HepG2 (cell line): ENCODE measurements around the gene CD46. TPM values are rescaled to one million over a fixed set of nuclear protein-coding genes. Genes with fewer than 3 reads are reported as not detected.

Source experiments
- ATAC-seq: fragments of 200-7000 bp; cut with Tn5 transposase; 3 replicates; pipeline ENCODE4 v1.9.1; 2020; ENCODE audit warnings: mild to moderate bottlenecking, moderate library complexity
- BruUV-seq: library from RNA; stranded (reverse); fragments of 400-500 nt; replicated peaks from 2 replicates; lab custom pipeline; 2021; lab: Mats Ljungman, UMichigan
- CTCF ChIA-PET: fragments of 300-600 bp; formaldehyde crosslinking; extraction: SDS; loops from one replicate; lab custom pipeline; 2021; ENCODE audit warnings: low total read pairs, inconsistent platforms, low intra/inter-chr PET ratio; lab: Yijun Ruan, JAX
- POLR2A ChIA-PET: fragments of 350-600 bp; sonication (Branson Sonifier 250); formaldehyde crosslinking; loops from one replicate; lab custom pipeline; 2020; ENCODE audit warnings: antibody characterized with exemption, inconsistent platforms; lab: Yijun Ruan, JAX
- DNase-seq: peaks from one replicate; pipeline ENCODE4 v3.0.0-alpha.2; 2015; ENCODE audit warnings: low spot score
- FAIRE-seq: peaks from 3 replicates; lab custom pipeline; 2011; peaks lifted over from hg19 to GRCh38; lab: Jason Lieb, UNC
- H2AFZ ChIP-seq: one replicate; pipeline ENCODE4 v1.6.1; 2011; ENCODE audit warnings: low read length, inconsistent platforms
- H3K27ac ChIP-seq: fragments of 300-600 bp; 3 replicates; pipeline ENCODE4 v1.8.0; 2011; ENCODE audit warnings: mixed run types, mild to moderate bottlenecking, mixed read lengths, low read length, inconsistent platforms; ENCODE audit not compliant: insufficient read depth; ENCODE audit errors: extremely low read length
- H3K27me3 ChIP-seq, 2 experiments: fragments of 200-600 bp in 1 of 2; 2 replicates in 1 of 2; 3 replicates in 1 of 2; pipeline versions ENCODE4 v1.6.0 to v1.8.0; 2011; ENCODE audit warnings: low read length in 2 of 2, mild to moderate bottlenecking in 2 of 2, moderate library complexity in 2 of 2, inconsistent platforms in 1 of 2; ENCODE audit not compliant: insufficient read depth in 2 of 2, control insufficient read depth in 1 of 2
- H3K36me3 ChIP-seq, 2 experiments: fragments of 200-600 bp in 1 of 2; replicated peaks in 1 of 2; 2 replicates in 1 of 2; 3 replicates in 1 of 2; pipeline versions ENCODE4 v1.5.1 to v1.8.0; 2011; ENCODE audit warnings: low read length in 2 of 2, inconsistent platforms in 1 of 2; ENCODE audit not compliant: insufficient read depth in 2 of 2, control insufficient read depth in 1 of 2
- H3K4me1 ChIP-seq: 2 replicates; pipeline ENCODE4 v1.5.1; 2012; ENCODE audit warnings: low read length, inconsistent platforms; ENCODE audit not compliant: insufficient read depth
- H3K4me2 ChIP-seq: 2 replicates; pipeline ENCODE4 v1.6.0; 2011; ENCODE audit warnings: low read depth, low read length, inconsistent platforms
- H3K4me3 ChIP-seq, 3 experiments: fragments of 200-600 bp in 1 of 3; sonication (generic), shearing (Covaris generic) in 1 of 3; replicated peaks in 1 of 3; 2 replicates each; pipeline ENCODE4 v1.5.1; 2011 to 2016; ENCODE audit warnings: low read length in 3 of 3, inconsistent platforms in 2 of 3, low read depth in 2 of 3, mild to moderate bottlenecking in 2 of 3, control low read depth in 1 of 3, mixed read lengths in 1 of 3; ENCODE audit not compliant: insufficient read depth in 1 of 3
- H3K79me2 ChIP-seq: one replicate; pipeline ENCODE4 v1.6.1; 2011; ENCODE audit warnings: low read length, inconsistent platforms; ENCODE audit not compliant: insufficient read depth
- H3K9ac ChIP-seq: 2 replicates; pipeline ENCODE4 v1.6.0; 2011; ENCODE audit warnings: mild to moderate bottlenecking, low read depth, low read length, inconsistent platforms; ENCODE audit not compliant: insufficient read depth
- H3K9me3 ChIP-seq: 2 replicates; pipeline ENCODE4 v1.5.1; 2012; ENCODE audit warnings: mild to moderate bottlenecking, low read length
- H4K20me1 ChIP-seq: 2 replicates; pipeline ENCODE4 v1.6.0; 2011; ENCODE audit warnings: inconsistent platforms, mild to moderate bottlenecking, low read length, moderate library complexity; ENCODE audit not compliant: insufficient read depth
- FLYWCH1 ChIP-seq: sonication (generic); formaldehyde crosslinking; IDR thresholded peaks from 2 replicates; pipeline ENCODE4 v1.8.1; 2023; ENCODE audit warnings: mild to moderate bottlenecking, missing genetic modification reagents
- FOXC1 ChIP-seq: sonication (generic); formaldehyde crosslinking; IDR thresholded peaks from 2 replicates; pipeline ENCODE4 v1.8.0; 2022; ENCODE audit warnings: mild to moderate bottlenecking, missing genetic modification reagents, borderline replicate concordance
- HNF4A ChIP-seq: sonication (generic); formaldehyde crosslinking; IDR thresholded peaks from 2 replicates; pipeline ENCODE4 v1.4.0; 2020; ENCODE audit warnings: missing genetic modification reagents
- JUND ChIP-seq: sonication (generic); formaldehyde crosslinking; IDR thresholded peaks from 2 replicates; pipeline ENCODE4 v1.8.0; 2022; ENCODE audit warnings: mild to moderate bottlenecking, missing genetic modification reagents
- MAZ ChIP-seq, 2 experiments: sonication (generic) in 1 of 2; formaldehyde crosslinking in 1 of 2; IDR thresholded peaks; 2 replicates each; pipeline versions ENCODE4 v1.5.0 to v1.6.1; 2012 to 2020; ENCODE audit warnings: low read depth in 2 of 2, mild to moderate bottlenecking in 2 of 2, borderline replicate concordance in 1 of 2, improper control_type of control experiment in 1 of 2, low read length in 1 of 2, missing genetic modification reagents in 1 of 2, moderate library complexity in 1 of 2
- POLR2AphosphoS5 ChIP-seq: IDR thresholded peaks from 2 replicates; pipeline ENCODE4 v1.6.1; 2012; ENCODE audit warnings: low read depth, low read length
- POLR2G ChIP-seq: fragments of 200-400 bp; formaldehyde crosslinking; IDR thresholded peaks from 2 replicates; pipeline ENCODE4 v1.6.1; 2018; ENCODE audit warnings: mild to moderate bottlenecking, low read depth, low read length, moderate library complexity
- TFDP2 ChIP-seq: sonication (generic); formaldehyde crosslinking; IDR thresholded peaks from 2 replicates; pipeline ENCODE4 v1.4.0; 2020; ENCODE audit warnings: missing genetic modification reagents
- ZBTB3 ChIP-seq: sonication (generic); formaldehyde crosslinking; IDR thresholded peaks from 2 replicates; pipeline ENCODE4 v1.4.0; 2020; ENCODE audit warnings: low read depth, mild to moderate bottlenecking, moderate library complexity, missing genetic modification reagents, borderline replicate concordance
- ZNF138 ChIP-seq: sonication (generic); formaldehyde crosslinking; IDR thresholded peaks from 2 replicates; pipeline ENCODE4 v1.5.0; 2020; ENCODE audit warnings: mild to moderate bottlenecking, low read depth, missing genetic modification reagents
- ZNF552 ChIP-seq: sonication (generic); formaldehyde crosslinking; IDR thresholded peaks from 2 replicates; pipeline ENCODE4 v1.9.0; 2022; ENCODE audit warnings: missing genetic modification reagents, mild to moderate bottlenecking, borderline replicate concordance
- ZNF558 ChIP-seq: sonication (generic); formaldehyde crosslinking; IDR thresholded peaks from 2 replicates; pipeline ENCODE4 v1.9.0; 2022; ENCODE audit warnings: mild to moderate bottlenecking, missing genetic modification reagents, borderline replicate concordance
- ZNF761 ChIP-seq: sonication (generic); formaldehyde crosslinking; conservative IDR thresholded peaks from 2 replicates; pipeline ENCODE4 v1.4.0; 2020; ENCODE audit warnings: mild to moderate bottlenecking, missing genetic modification reagents
- WGBS: methylation state at CpG from one replicate; pipeline ENCODE4 v1.1.6; 2017; ENCODE audit warnings: low lambda C conversion rate; 5-methylcytosine and 5-hydroxymethylcytosine counted together
- in situ Hi-C: cut with HindIII; loops from 2 replicates; pipeline ENCODE4 v1.10.0; 2017; ENCODE audit warnings: low pct_unique_long_range_greater_than_20kb; ENCODE audit not compliant: extremely low pct_ligation_motif_present
- intact Hi-C: fragments of 100-400 bp; cut with micrococcal nuclease; formaldehyde crosslinking; loops from one replicate; pipeline ENCODE4 v1.10.0; 2022; ENCODE audit not compliant: unreplicated experiment
- polyA plus RNA-seq, 8 experiments: library from polyadenylated mRNA; depleted of rRNA in 3 of 8; stranded (reverse) in 7 of 8; unstranded in 1 of 8; fragments of >200 nt; fragmentation: Illumina TruSeq in 4 of 8; extraction: Trizol in 4 of 8; gene quantifications; 2 replicates each; pipeline versions ENCODE4 v1.2.1 to v1.2.3, GENCODE V29; 2011 to 2016; ENCODE audit warnings: low read depth in 4 of 8, missing spikeins in 1 of 8, mixed read lengths in 1 of 8; ENCODE audit not compliant: insufficient read depth in 1 of 8
- total RNA-seq, 5 experiments: library from RNA; depleted of rRNA; stranded (reverse); fragments of >200 nt; fragmentation: Illumina TruSeq; extraction: Trizol; gene quantifications; 2 replicates each; pipeline ENCODE4 v1.2.3, GENCODE V29; 2016; ENCODE audit warnings: low read depth in 1 of 5
- TF ChIP-seq, protein P1 (sequence below): sonication (generic); formaldehyde crosslinking; IDR thresholded peaks from 2 replicates; pipeline ENCODE4 v1.5.0; 2020; ENCODE audit warnings: missing genetic modification reagents, mild to moderate bottlenecking, borderline replicate concordance
- TF ChIP-seq, protein P2 (sequence below): IDR thresholded peaks from 2 replicates; pipeline ENCODE4 v1.4.0; 2020; ENCODE audit warnings: mild to moderate bottlenecking, missing genetic modification reagents

The CD46 gene
- total and polyA plus RNA-seq, 2 of the 13 experiments (the other 11 are each of a cell fraction or from before 2014, with no cell fraction given): 130 to 277 TPM

GRCh38 chr1:207752456-207752998 lies 673 bp downstream of the CD46 start:
- Histone ChIP-seq H3K9me3 (no peaks in the 10 kb centered on the region), H2AFZ (no peak overlapping the region), H3K27me3 (no peaks in the 10 kb centered on the region; a peak in 1 of 5 replicates), H3K4me3 (peak overlapping the region; percentile 88 to 98 (median 98)), H3K9ac (peak overlapping the region; percentile 90), H3K36me3 (peaks cover 0 to 11% of the 10 kb centered on the region in 2 experiments; a peak in 3 of 5 replicates), H3K79me2 (peaks cover 60% of the 10 kb centered on the region), H3K4me2 (peak overlapping the region; percentile 76), H4K20me1 (peaks cover 39% of the 10 kb centered on the region), H3K27ac (peak overlapping the region; percentile 97), H3K4me1 (peaks cover 67% of the 10 kb centered on the region)
- in situ Hi-C loops: no loop called here
- ChIA-PET CTCF (no interaction called here), POLR2A (interaction anchor here (0.7 to 2.0 kb wide), 5 partner anchors 10 to 72 kb away, joined by 3 to 9 read pairs (median 4); no protein-coding TSS in a partner anchor)
- BruUV-seq: no TSS peak
- ATAC-seq: peak; percentile 92
- peak; percentile 67 for FAIRE-seq
- 5% methylated on average over 5 of the region's 30 CpGs for WGBS
- DNase-seq: peak; percentile 87
- intact Hi-C loops: loop anchor here (1.0 kb wide), 1 partner anchor 45 kb away; no protein-coding TSS in a partner anchor
- TF ChIP-seq ZNF552 (CRISPR knock-in tag) (peak; percentile 31; the same call in 1 of the 2 replicates), MAZ (IDR thresholded peaks at IDR 0.05; ENCODE audit: borderline replicate concordance, low read depth, low read length) (no peak), MAZ (CRISPR knock-in tag; IDR thresholded peaks at IDR 0.05; ENCODE audit: low read depth) (0 out of 2 replicates have a peak, but pooled peaks have one; percentile 9), FLYWCH1 (CRISPR knock-in tag) (0 out of 2 replicates have a peak, but pooled peaks have one; percentile 68), ZNF558 (0 out of 2 replicates have a peak, but pooled peaks have one; percentile 60), ZNF761 (CRISPR knock-in tag) (0 out of 2 replicates have a peak, but pooled peaks have one; percentile 16), ZBTB3 (CRISPR knock-in tag) (0 out of 2 replicates have a peak, but pooled peaks have one; percentile 64), TFDP2 (CRISPR knock-in tag) (peak; percentile 74; the same call in 1 of the 2 replicates), POLR2G (peak; percentile 26; the same call in 1 of the 2 replicates), HNF4A (CRISPR knock-in tag) (peak; percentile 86), ZNF138 (0 out of 2 replicates have a peak, but pooled peaks have one; percentile 30), FOXC1 (CRISPR knock-in tag) (0 out of 2 replicates have a peak, but pooled peaks have one; percentile 20), POLR2AphosphoS5 (peak; percentile 52; the same call in 1 of the 2 replicates), JUND (CRISPR knock-in tag) (0 out of 2 replicates have a peak, but pooled peaks have one; percentile 51)
- TF ChIP-seq, protein P1, sequence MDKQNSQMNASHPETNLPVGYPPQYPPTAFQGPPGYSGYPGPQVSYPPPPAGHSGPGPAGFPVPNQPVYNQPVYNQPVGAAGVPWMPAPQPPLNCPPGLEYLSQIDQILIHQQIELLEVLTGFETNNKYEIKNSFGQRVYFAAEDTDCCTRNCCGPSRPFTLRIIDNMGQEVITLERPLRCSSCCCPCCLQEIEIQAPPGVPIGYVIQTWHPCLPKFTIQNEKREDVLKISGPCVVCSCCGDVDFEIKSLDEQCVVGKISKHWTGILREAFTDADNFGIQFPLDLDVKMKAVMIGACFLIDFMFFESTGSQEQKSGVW (CRISPR knock-in tag): peak; percentile 91; the same call in 1 of the 2 replicates
- TF ChIP-seq, protein P2, sequence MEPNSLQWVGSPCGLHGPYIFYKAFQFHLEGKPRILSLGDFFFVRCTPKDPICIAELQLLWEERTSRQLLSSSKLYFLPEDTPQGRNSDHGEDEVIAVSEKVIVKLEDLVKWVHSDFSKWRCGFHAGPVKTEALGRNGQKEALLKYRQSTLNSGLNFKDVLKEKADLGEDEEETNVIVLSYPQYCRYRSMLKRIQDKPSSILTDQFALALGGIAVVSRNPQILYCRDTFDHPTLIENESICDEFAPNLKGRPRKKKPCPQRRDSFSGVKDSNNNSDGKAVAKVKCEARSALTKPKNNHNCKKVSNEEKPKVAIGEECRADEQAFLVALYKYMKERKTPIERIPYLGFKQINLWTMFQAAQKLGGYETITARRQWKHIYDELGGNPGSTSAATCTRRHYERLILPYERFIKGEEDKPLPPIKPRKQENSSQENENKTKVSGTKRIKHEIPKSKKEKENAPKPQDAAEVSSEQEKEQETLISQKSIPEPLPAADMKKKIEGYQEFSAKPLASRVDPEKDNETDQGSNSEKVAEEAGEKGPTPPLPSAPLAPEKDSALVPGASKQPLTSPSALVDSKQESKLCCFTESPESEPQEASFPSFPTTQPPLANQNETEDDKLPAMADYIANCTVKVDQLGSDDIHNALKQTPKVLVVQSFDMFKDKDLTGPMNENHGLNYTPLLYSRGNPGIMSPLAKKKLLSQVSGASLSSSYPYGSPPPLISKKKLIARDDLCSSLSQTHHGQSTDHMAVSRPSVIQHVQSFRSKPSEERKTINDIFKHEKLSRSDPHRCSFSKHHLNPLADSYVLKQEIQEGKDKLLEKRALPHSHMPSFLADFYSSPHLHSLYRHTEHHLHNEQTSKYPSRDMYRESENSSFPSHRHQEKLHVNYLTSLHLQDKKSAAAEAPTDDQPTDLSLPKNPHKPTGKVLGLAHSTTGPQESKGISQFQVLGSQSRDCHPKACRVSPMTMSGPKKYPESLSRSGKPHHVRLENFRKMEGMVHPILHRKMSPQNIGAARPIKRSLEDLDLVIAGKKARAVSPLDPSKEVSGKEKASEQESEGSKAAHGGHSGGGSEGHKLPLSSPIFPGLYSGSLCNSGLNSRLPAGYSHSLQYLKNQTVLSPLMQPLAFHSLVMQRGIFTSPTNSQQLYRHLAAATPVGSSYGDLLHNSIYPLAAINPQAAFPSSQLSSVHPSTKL: peak; percentile 35; the same call in 1 of the 2 replicates
